A549 treated with RU486 at 1 μM for 4 hours (cell line): ENCODE results near the gene GPR146. TPM values are rescaled to one million over a fixed set of nuclear protein-coding genes. Genes with fewer than 3 reads are reported as not detected.

Experiments used
- total RNA-seq: library from RNA; stranded (reverse); fragments of 200-300 nt; extraction: Qiagen RNA extraction; gene quantifications from 5 replicates; pipeline ENCODE4 v1.2.3, GENCODE V29; 2022; ENCODE audit warnings: low read depth

Gene GPR146
- 1.7 to 2.8 TPM (median 1.9 TPM) in 5 replicates for total RNA-seq

GRCh38 chr7:1044189-1045068 lies at the start of gene GPR146:
GPR146 (plus strand) TSS chr7:1044546; CDS start chr7:1057516, 12,970 bp downstream.

GRCh38 chr7:1087952-1088920 lies 43.9 kb downstream of the GPR146 start, which contains the start of gene GPER1:
GPER1 (plus strand) TSS chr7:1088113; CDS start chr7:1091729, 3,616 bp downstream.

Other genes starting within 250 kb of the GPR146 start
- 66.9 to 93.6 TPM (median 84.9 TPM) in 5 replicates for gene SUN1, start 212.1 kb upstream of the GPR146 start, total RNA-seq
- gene GET4, start 168.0 kb upstream of the GPR146 start, total RNA-seq = 40.4 to 61.8 TPM (median 58.8 TPM) in 5 replicates
- gene ADAP1, start 89.9 kb upstream of the GPR146 start, total RNA-seq = 4.0 to 5.0 TPM (median 4.8 TPM) in 5 replicates
- 5.6 to 6.0 TPM (median 5.8 TPM) in 5 replicates for gene COX19, start 69.0 kb upstream of the GPR146 start, total RNA-seq
- gene CYP2W1, start 61.4 kb upstream of the GPR146 start, total RNA-seq = 0.16 TPM in 1 of 5 replicates, not detected in the others
- gene GPER1, start 43.6 kb downstream of the GPR146 start, total RNA-seq = 0.53 to 1.1 TPM (median 0.82 TPM) in 5 replicates
- 49.7 to 60.5 TPM (median 58.4 TPM) in 5 replicates for gene ZFAND2A, start 115.7 kb downstream of the GPR146 start, total RNA-seq
- 0.06 to 0.09 TPM (median 0.08 TPM) in 4 of 5 replicates, not detected in the other for gene UNCX, start 188.3 kb downstream of the GPR146 start, total RNA-seq